Measurements from ENCODE around the gene PKNOX2. TPM values are rescaled to one million over a fixed set of nuclear protein-coding genes. Genes with fewer than 3 reads are reported as not detected.

PKNOX2 gene
- total RNA-seq, 1 donor from 2014 or later: 6.8 TPM

DNA sequence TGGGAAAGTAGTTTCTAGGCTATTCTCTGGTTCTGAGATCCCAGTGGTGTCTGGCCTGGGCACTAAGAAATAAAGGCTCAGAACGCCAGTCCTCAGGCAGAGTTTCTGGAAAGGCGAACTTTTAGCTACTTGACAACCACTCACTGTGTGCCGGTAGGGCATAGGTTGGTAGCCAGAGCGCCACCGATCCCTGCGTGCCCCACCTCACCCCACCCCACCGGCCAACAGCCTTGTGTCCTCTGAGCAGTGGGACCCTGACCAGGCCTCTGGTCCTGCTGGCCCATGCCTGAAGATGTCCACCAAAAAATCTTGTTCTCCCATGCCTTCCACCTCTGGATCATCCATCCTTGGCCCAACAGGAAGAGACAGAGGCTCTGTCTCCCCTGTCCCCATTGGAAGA is 213.5 kb downstream of the PKNOX2 start:
- Histone ChIP-seq H3K4me1 (ENCODE audit: control insufficient read depth in 3 of 3, insufficient read depth in 3 of 3, low read length in 3 of 3) (peaks cover 60 to 77% (median 74%) of the 10 kb centered on the region in 3 donors), H3K9me3 (ENCODE audit: control insufficient read depth in 3 of 3, low read length in 3 of 3) (no peaks in the 10 kb centered on the region), H3K36me3 (ENCODE audit: control insufficient read depth in 3 of 3, insufficient read depth in 3 of 3, low read length in 3 of 3) (no peaks in the 10 kb centered on the region), H3K4me3 (ENCODE audit: low read length in 3 of 3) (no peak overlapping the region), H3K27me3 (ENCODE audit: control insufficient read depth in 3 of 3, insufficient read depth in 3 of 3, low read length in 3 of 3) (no peaks in the 10 kb centered on the region), H3K27ac (ENCODE audit: low read depth, low read length) (peak overlapping the region; percentile 61), H3K9ac (ENCODE audit: low read depth in 1 of 3, low read length in 3 of 3) (no peak overlapping the region)

DNA sequence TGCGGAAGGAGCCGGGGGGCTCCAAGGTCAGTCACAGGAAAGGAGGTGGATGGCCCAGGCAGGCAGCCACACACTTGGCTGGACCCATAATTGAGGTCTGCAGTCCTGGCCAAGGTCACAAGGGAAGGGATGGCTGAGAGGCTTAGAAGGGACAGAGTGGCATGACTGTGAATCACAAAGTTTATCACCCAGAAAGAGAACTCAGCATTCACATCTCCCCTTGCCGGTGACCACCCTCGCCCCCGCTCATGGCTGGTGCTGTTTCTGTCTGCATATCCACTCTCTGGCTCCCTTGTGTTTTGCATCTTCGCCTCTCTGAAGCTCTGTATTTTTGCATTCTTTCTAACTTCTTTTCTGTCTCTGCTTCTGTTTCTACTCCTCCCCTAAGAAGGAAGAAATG is 214.0 kb downstream of the PKNOX2 start:
- Histone ChIP-seq H3K27ac (ENCODE audit: low read depth, low read length) (peak overlapping the region; percentile 61), H3K9me3 (ENCODE audit: control insufficient read depth in 3 of 3, low read length in 3 of 3) (no peaks in the 10 kb centered on the region), H3K4me3 (ENCODE audit: low read length in 3 of 3) (no peak overlapping the region), H3K36me3 (ENCODE audit: control insufficient read depth in 3 of 3, insufficient read depth in 3 of 3, low read length in 3 of 3) (no peaks in the 10 kb centered on the region), H3K4me1 (ENCODE audit: control insufficient read depth in 3 of 3, insufficient read depth in 3 of 3, low read length in 3 of 3) (peaks cover 56 to 74% (median 71%) of the 10 kb centered on the region in 3 donors), H3K9ac (ENCODE audit: low read depth in 1 of 3, low read length in 3 of 3) (no peak overlapping the region), H3K27me3 (ENCODE audit: control insufficient read depth in 3 of 3, insufficient read depth in 3 of 3, low read length in 3 of 3) (no peaks in the 10 kb centered on the region)

GRCh38 chr11:125379565-125379964 is 215.0 kb downstream of the PKNOX2 start:
- H3K9me3 ChIP-seq (ENCODE audit: control insufficient read depth in 3 of 3, low read length in 3 of 3): no peaks in the 10 kb centered on the region
- H3K36me3 ChIP-seq (ENCODE audit: control insufficient read depth in 3 of 3, insufficient read depth in 3 of 3, low read length in 3 of 3): peaks cover 0 to under 1% (median 0%) of the 10 kb centered on the region in 3 donors
- H3K9ac ChIP-seq (ENCODE audit: low read depth in 1 of 3, low read length in 3 of 3): no peak overlapping the region
- H3K27me3 ChIP-seq (ENCODE audit: control insufficient read depth in 3 of 3, insufficient read depth in 3 of 3, low read length in 3 of 3): no peaks in the 10 kb centered on the region
- H3K27ac ChIP-seq (ENCODE audit: low read depth, low read length): no peak overlapping the region
- peaks cover 46 to 64% (median 61%) of the 10 kb centered on the region in 3 donors for H3K4me1 ChIP-seq (ENCODE audit: control insufficient read depth in 3 of 3, insufficient read depth in 3 of 3, low read length in 3 of 3)
- H3K4me3 ChIP-seq (ENCODE audit: low read length in 3 of 3): no peak overlapping the region

GRCh38 chr11:125379981-125380380 is 215.4 kb downstream of the PKNOX2 start:
- no peak overlapping the region for H3K27ac ChIP-seq (ENCODE audit: low read depth, low read length)
- H3K9ac ChIP-seq (ENCODE audit: low read depth in 1 of 3, low read length in 3 of 3): no peak overlapping the region
- no peaks in the 10 kb centered on the region for H3K27me3 ChIP-seq (ENCODE audit: control insufficient read depth in 3 of 3, insufficient read depth in 3 of 3, low read length in 3 of 3)
- peaks cover 45 to 61% (median 58%) of the 10 kb centered on the region in 3 donors for H3K4me1 ChIP-seq (ENCODE audit: control insufficient read depth in 3 of 3, insufficient read depth in 3 of 3, low read length in 3 of 3)
- H3K36me3 ChIP-seq (ENCODE audit: control insufficient read depth in 3 of 3, insufficient read depth in 3 of 3, low read length in 3 of 3): peaks cover 0 to 3% (median 0%) of the 10 kb centered on the region in 3 donors
- no peaks in the 10 kb centered on the region for H3K9me3 ChIP-seq (ENCODE audit: control insufficient read depth in 3 of 3, low read length in 3 of 3)
- no peak overlapping the region for H3K4me3 ChIP-seq (ENCODE audit: low read length in 3 of 3)

- H3K36me3 ChIP-seq (ENCODE audit: control insufficient read depth in 3 of 3, insufficient read depth in 3 of 3, low read length in 3 of 3): peaks cover 3 to 11% (median 4%) of the 10 kb centered on the region in 3 donors
- H3K4me1 ChIP-seq (ENCODE audit: control insufficient read depth in 3 of 3, insufficient read depth in 3 of 3, low read length in 3 of 3): peaks cover 36 to 51% (median 49%) of the 10 kb centered on the region in 3 donors
Observed at GRCh38 chr11:125380756-125381445, 216.3 kb downstream of the PKNOX2 start.

DNA sequence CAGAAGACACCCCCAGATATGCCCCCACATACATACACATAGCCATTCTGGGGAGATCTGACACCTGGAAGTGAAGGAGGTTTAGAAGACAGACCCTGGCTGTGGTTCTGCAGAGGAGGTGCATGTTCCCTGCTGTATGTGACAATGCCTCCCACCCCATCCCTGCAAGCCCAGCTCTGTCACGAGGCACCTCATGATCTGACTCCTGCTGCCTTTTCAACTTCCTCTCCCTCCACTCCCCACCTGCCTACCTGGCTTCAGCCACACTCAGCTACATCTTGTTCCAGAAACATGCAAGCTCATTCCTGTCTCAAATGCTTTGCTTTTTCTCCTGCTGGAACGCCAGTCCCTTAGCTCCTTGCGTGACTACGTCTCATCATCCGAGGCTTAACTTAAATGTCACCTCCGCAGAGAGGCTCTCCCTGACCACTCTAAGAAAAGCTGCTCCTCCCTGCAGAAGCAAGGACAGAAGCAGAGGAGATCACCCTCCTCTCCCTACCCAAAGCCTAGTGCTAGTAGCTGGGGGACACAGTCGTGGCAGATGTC is 217.0 kb downstream of the PKNOX2 start:
- H3K4me3 ChIP-seq (ENCODE audit: low read length in 3 of 3): peak overlapping the region in 1 of 3 donors; percentile 56
- H3K4me1 ChIP-seq (ENCODE audit: control insufficient read depth in 3 of 3, insufficient read depth in 3 of 3, low read length in 3 of 3): peaks cover 29 to 45% (median 43%) of the 10 kb centered on the region in 3 donors
- H3K9me3 ChIP-seq (ENCODE audit: control insufficient read depth in 3 of 3, low read length in 3 of 3): no peaks in the 10 kb centered on the region
- H3K27me3 ChIP-seq (ENCODE audit: control insufficient read depth in 3 of 3, insufficient read depth in 3 of 3, low read length in 3 of 3): no peaks in the 10 kb centered on the region
- H3K36me3 ChIP-seq (ENCODE audit: control insufficient read depth in 3 of 3, insufficient read depth in 3 of 3, low read length in 3 of 3): peaks cover 3 to 13% (median 5%) of the 10 kb centered on the region in 3 donors
- peak overlapping the region in 1 of 3 donors; percentile 62 for H3K9ac ChIP-seq (ENCODE audit: low read depth in 1 of 3, low read length in 3 of 3)
- H3K27ac ChIP-seq (ENCODE audit: low read depth, low read length): peak overlapping the region; percentile 25

More at GRCh38 chr11:125380756-125381445, 216.3 kb downstream of the PKNOX2 start:
- no peaks in the 10 kb centered on the region for H3K9me3 ChIP-seq (ENCODE audit: control insufficient read depth in 3 of 3, low read length in 3 of 3)
- no peak overlapping the region for H3K27ac ChIP-seq (ENCODE audit: low read depth, low read length)
- no peak overlapping the region for H3K4me3 ChIP-seq (ENCODE audit: low read length in 3 of 3)
- H3K9ac ChIP-seq (ENCODE audit: low read depth in 1 of 3, low read length in 3 of 3): no peak overlapping the region
- H3K27me3 ChIP-seq (ENCODE audit: control insufficient read depth in 3 of 3, insufficient read depth in 3 of 3, low read length in 3 of 3): no peaks in the 10 kb centered on the region

DNA sequence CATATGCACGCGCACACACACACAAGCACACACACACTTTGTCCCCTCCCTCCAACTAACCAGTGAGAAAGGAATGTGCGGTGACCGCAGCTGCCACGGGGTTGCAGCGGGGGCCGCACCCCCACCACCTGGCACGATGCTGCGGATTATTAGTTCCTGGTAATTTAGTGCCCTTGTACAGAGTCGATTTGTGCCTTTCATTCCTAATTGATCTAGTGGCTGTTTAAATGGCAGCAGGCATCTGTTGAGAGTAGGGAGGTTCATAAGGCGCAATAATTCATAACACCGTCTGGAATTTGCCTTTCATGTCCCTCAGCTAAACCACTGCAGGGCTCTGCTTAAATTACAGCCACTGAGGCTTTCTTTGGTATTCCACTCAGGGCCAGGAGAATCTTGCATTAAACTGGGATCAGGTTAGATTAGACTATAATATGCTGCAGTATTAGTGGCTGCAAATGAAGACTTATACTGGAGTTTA is 217.8 kb downstream of the PKNOX2 start:
- H3K9ac ChIP-seq (ENCODE audit: low read depth in 1 of 3, low read length in 3 of 3): peak overlapping the region in 2 of 3 donors; percentile 27 to 54
- H3K36me3 ChIP-seq (ENCODE audit: control insufficient read depth in 3 of 3, insufficient read depth in 3 of 3, low read length in 3 of 3): peaks cover 3 to 13% (median 5%) of the 10 kb centered on the region in 3 donors
- peak overlapping the region; percentile 25 for H3K27ac ChIP-seq (ENCODE audit: low read depth, low read length)
- H3K9me3 ChIP-seq (ENCODE audit: control insufficient read depth in 3 of 3, low read length in 3 of 3): no peaks in the 10 kb centered on the region
- H3K4me3 ChIP-seq (ENCODE audit: low read length in 3 of 3): peak overlapping the region in 2 of 3 donors; percentile 54 to 56
- no peaks in the 10 kb centered on the region for H3K27me3 ChIP-seq (ENCODE audit: control insufficient read depth in 3 of 3, insufficient read depth in 3 of 3, low read length in 3 of 3)
- peaks cover 22 to 37% (median 36%) of the 10 kb centered on the region in 3 donors for H3K4me1 ChIP-seq (ENCODE audit: control insufficient read depth in 3 of 3, insufficient read depth in 3 of 3, low read length in 3 of 3)

GRCh38 chr11:125382822-125383221 is 218.3 kb downstream of the PKNOX2 start:
- no peaks in the 10 kb centered on the region for H3K9me3 ChIP-seq (ENCODE audit: control insufficient read depth in 3 of 3, low read length in 3 of 3)
- no peak overlapping the region for H3K27ac ChIP-seq (ENCODE audit: low read depth, low read length)
- H3K36me3 ChIP-seq (ENCODE audit: control insufficient read depth in 3 of 3, insufficient read depth in 3 of 3, low read length in 3 of 3): peaks cover 3 to 13% (median 5%) of the 10 kb centered on the region in 3 donors
- H3K27me3 ChIP-seq (ENCODE audit: control insufficient read depth in 3 of 3, insufficient read depth in 3 of 3, low read length in 3 of 3): no peaks in the 10 kb centered on the region
- H3K4me1 ChIP-seq (ENCODE audit: control insufficient read depth in 3 of 3, insufficient read depth in 3 of 3, low read length in 3 of 3): peaks cover 21 to 35% (median 31%) of the 10 kb centered on the region in 3 donors
- peak overlapping the region in 1 of 3 donors; percentile 54 for H3K4me3 ChIP-seq (ENCODE audit: low read length in 3 of 3)
- peak overlapping the region in 1 of 3 donors; percentile 54 for H3K9ac ChIP-seq (ENCODE audit: low read depth in 1 of 3, low read length in 3 of 3)

- Histone ChIP-seq H3K27me3 (ENCODE audit: control insufficient read depth in 3 of 3, insufficient read depth in 3 of 3, low read length in 3 of 3) (no peaks in the 10 kb centered on the region), H3K36me3 (ENCODE audit: control insufficient read depth in 3 of 3, insufficient read depth in 3 of 3, low read length in 3 of 3) (peaks cover 3 to 13% (median 5%) of the 10 kb centered on the region in 3 donors), H3K4me3 (ENCODE audit: low read length in 3 of 3) (no peak overlapping the region), H3K27ac (ENCODE audit: low read depth, low read length) (no peak overlapping the region), H3K9me3 (ENCODE audit: control insufficient read depth in 3 of 3, low read length in 3 of 3) (no peaks in the 10 kb centered on the region), H3K9ac (ENCODE audit: low read depth in 1 of 3, low read length in 3 of 3) (no peak overlapping the region), H3K4me1 (ENCODE audit: control insufficient read depth in 3 of 3, insufficient read depth in 3 of 3, low read length in 3 of 3) (peaks cover 15 to 26% (median 22%) of the 10 kb centered on the region in 3 donors)
Observed at GRCh38 chr11:125384825-125385224, 220.3 kb downstream of the PKNOX2 start.

DNA sequence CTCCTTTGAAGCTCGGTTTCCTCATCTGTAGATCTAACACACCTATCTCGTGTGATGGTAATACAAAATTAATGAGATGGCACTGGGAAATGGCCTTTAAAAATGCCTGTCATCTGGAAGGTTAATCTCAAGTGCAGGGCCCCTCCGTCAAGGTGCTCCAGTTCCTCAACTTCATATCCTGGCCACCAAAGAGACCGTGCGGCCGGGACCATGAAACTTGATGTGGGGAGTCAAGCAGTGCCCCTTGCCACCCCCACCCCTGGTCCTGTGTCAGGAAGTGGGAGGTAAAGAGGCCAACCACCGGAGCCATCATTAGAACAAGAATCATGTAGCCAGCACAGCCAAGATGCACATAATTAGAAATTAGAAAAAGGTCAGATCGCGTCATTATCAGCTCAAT is 223.3 kb downstream of the PKNOX2 start:
- H3K9me3 ChIP-seq (ENCODE audit: control insufficient read depth in 3 of 3, low read length in 3 of 3): no peaks in the 10 kb centered on the region
- H3K4me3 ChIP-seq (ENCODE audit: low read length in 3 of 3): no peak overlapping the region
- peaks cover 3 to 13% (median 5%) of the 10 kb centered on the region in 3 donors for H3K36me3 ChIP-seq (ENCODE audit: control insufficient read depth in 3 of 3, insufficient read depth in 3 of 3, low read length in 3 of 3)
- H3K27ac ChIP-seq (ENCODE audit: low read depth, low read length): no peak overlapping the region
- H3K9ac ChIP-seq (ENCODE audit: low read depth in 1 of 3, low read length in 3 of 3): no peak overlapping the region
- peaks cover 3 to 11% (median 3%) of the 10 kb centered on the region in 3 donors for H3K4me1 ChIP-seq (ENCODE audit: control insufficient read depth in 3 of 3, insufficient read depth in 3 of 3, low read length in 3 of 3)
- no peaks in the 10 kb centered on the region for H3K27me3 ChIP-seq (ENCODE audit: control insufficient read depth in 3 of 3, insufficient read depth in 3 of 3, low read length in 3 of 3)

Data from skeletal muscle tissue (tissue), 4 donors.